ENCODE results near the gene OR51E2. TPM values are rescaled to one million over a fixed set of nuclear protein-coding genes. Genes with fewer than 3 reads are reported as not detected.

OR51E2 gene
- total and polyA plus RNA-seq, 2 of the 8 experiments (the other 6 are each of a cell fraction or from before 2014, with no cell fraction given) = not detected

GRCh38 chr11:4699697-4700435 lies 2.2 kb upstream of the OR51E2 start:
- no peaks in the 10 kb centered on the region for H4K20me1 ChIP-seq (replicated peaks in 1 of 2; ENCODE audit: control insufficient read depth in 1 of 2, insufficient read depth in 2 of 2, low read length in 2 of 2)
- H3K36me3 ChIP-seq (ENCODE audit: control insufficient read depth in 2 of 4, insufficient read depth in 4 of 4, low read length in 3 of 4) = no peaks in the 10 kb centered on the region
- no peak overlapping the region for H3K23ac ChIP-seq (ENCODE audit: insufficient read length)
- CTCF ChIA-PET (ENCODE audit: partially characterized antibody) = interaction anchor here (1.1 kb wide), 1 partner anchor 19 kb away, joined by 3 read pairs; no protein-coding TSS in a partner anchor
- H3K27ac ChIP-seq (ENCODE audit: low read depth, low read length) = no peak overlapping the region
- no peaks in the 10 kb centered on the region for H3K79me1 ChIP-seq (ENCODE audit: low read depth, low read length)
- DNase-seq (ENCODE audit: low read depth in 1 of 2, low spot score in 2 of 2) (no peak), FAIRE-seq (no peak)
- WGBS, 2 experiments (ENCODE audit: extremely low coverage in 1 of 2, insufficient coverage in 1 of 2, insufficient read length in 1 of 2, insufficient replicate concordance in 2 of 2, low coverage in 1 of 2, low lambda C conversion rate in 2 of 2, missing lambda C conversion rate in 1 of 2) = 92% methylated on average over 3 of the region's 3 CpGs; no CpG with 5 or more reads in 1 of the 2 experiments
- no peak overlapping the region for H3K18ac ChIP-seq (ENCODE audit: extremely low read depth, low read length)
- no peak overlapping the region for H2AFZ ChIP-seq (ENCODE audit: low read length)
- no peak overlapping the region for H3K14ac ChIP-seq (ENCODE audit: insufficient read length)
- no peaks in the 10 kb centered on the region for H3K23me2 ChIP-seq (ENCODE audit: low read depth, low read length)
- no peak overlapping the region for H4K91ac ChIP-seq (replicated peaks; ENCODE audit: insufficient read length, low read length)
- no peaks in the 10 kb centered on the region for H3K79me2 ChIP-seq (ENCODE audit: control insufficient read depth in 1 of 2, insufficient read depth in 2 of 2, low read length in 2 of 2)
- no peak overlapping the region for H2AK5ac ChIP-seq (ENCODE audit: low read depth, low read length)
- H2BK12ac ChIP-seq (ENCODE audit: low read depth, low read length) = no peak overlapping the region
- H3K9ac ChIP-seq (replicated peaks in 1 of 4; ENCODE audit: extremely low read depth in 1 of 4, low read depth in 3 of 4, low read length in 3 of 4) = no peak overlapping the region
- H3K4me1 ChIP-seq (replicated peaks in 1 of 4; ENCODE audit: control insufficient read depth in 3 of 4, insufficient read depth in 4 of 4, low read length in 3 of 4) = peaks cover 0 to 7% (median 4%) of the 10 kb centered on the region in 4 experiments; a peak in 4 of 7 replicates
- no peak overlapping the region for H3K4ac ChIP-seq (replicated peaks; ENCODE audit: insufficient read length, low read depth, low read length)
- no peaks in the 10 kb centered on the region for H3K27me3 ChIP-seq (replicated peaks in 1 of 4; ENCODE audit: control insufficient read depth in 3 of 4, extremely low read depth in 1 of 4, insufficient read depth in 3 of 4, low read length in 3 of 4)
- H3K56ac ChIP-seq (replicated peaks; ENCODE audit: insufficient read length, low read depth, low read length) = no peak overlapping the region
- H4K5ac ChIP-seq (ENCODE audit: insufficient read length, low read depth, low read length) = no peak overlapping the region
- POLR2A ChIA-PET (ENCODE audit: partially characterized antibody) = no interaction called here
- no peaks in the 10 kb centered on the region for H3K9me3 ChIP-seq (ENCODE audit: insufficient read depth in 2 of 2, low read depth in 1 of 2, low read length in 1 of 2)
- no peak overlapping the region for H2BK15ac ChIP-seq (ENCODE audit: low read length)
- H2BK120ac ChIP-seq (replicated peaks; ENCODE audit: low read depth, low read length) = no peak overlapping the region
- H2BK5ac ChIP-seq (ENCODE audit: low read depth, low read length) = no peak overlapping the region
- H3K4me2 ChIP-seq (ENCODE audit: insufficient read depth in 1 of 2, low read depth in 2 of 2, low read length in 2 of 2) = no peak overlapping the region
- H4K8ac ChIP-seq (ENCODE audit: extremely low read depth, insufficient read depth, low read length) = no peak overlapping the region
- no peak overlapping the region for H2BK20ac ChIP-seq (ENCODE audit: low read length)
- no peak overlapping the region for H3K4me3 ChIP-seq (ENCODE audit: extremely low read depth in 1 of 4, insufficient read depth in 2 of 4, low read depth in 3 of 4, low read length in 4 of 4)
- TF ChIP-seq BACH1 (IDR thresholded peaks at IDR 0.05; ENCODE audit: low read length) = no peak
